AG09309 (cell line): ENCODE measurements around the gene SCMH1.
"Not testable (repeated sequence)": the region's sequence is repeated elsewhere in the genome, so short reads cannot be mapped to it uniquely, and the experiment has no call there.

Source experiments
- DNase-seq: peaks from one replicate; pipeline ENCODE4 v3.0.0-alpha.2; 2010; ENCODE audit warnings: low read depth
- H3K4me3 ChIP-seq: 2 replicates; pipeline ENCODE4 v1.5.1; 2011; ENCODE audit warnings: mild to moderate bottlenecking, low read depth, low read length, moderate library complexity; ENCODE audit not compliant: control insufficient read depth
- TF ChIP-seq, protein P1 (sequence below): IDR thresholded peaks from 2 replicates; pipeline ENCODE4 v1.5.1; 2011; ENCODE audit warnings: mild to moderate bottlenecking, low read depth, low read length, inconsistent platforms; ENCODE audit not compliant: insufficient read depth, control insufficient read depth; ENCODE audit errors: missing control alignments

The SCMH1 gene

GRCh38 chr1:41199375-41199774 is 42.7 kb downstream of the SCMH1 start:
- TF ChIP-seq, protein P1, sequence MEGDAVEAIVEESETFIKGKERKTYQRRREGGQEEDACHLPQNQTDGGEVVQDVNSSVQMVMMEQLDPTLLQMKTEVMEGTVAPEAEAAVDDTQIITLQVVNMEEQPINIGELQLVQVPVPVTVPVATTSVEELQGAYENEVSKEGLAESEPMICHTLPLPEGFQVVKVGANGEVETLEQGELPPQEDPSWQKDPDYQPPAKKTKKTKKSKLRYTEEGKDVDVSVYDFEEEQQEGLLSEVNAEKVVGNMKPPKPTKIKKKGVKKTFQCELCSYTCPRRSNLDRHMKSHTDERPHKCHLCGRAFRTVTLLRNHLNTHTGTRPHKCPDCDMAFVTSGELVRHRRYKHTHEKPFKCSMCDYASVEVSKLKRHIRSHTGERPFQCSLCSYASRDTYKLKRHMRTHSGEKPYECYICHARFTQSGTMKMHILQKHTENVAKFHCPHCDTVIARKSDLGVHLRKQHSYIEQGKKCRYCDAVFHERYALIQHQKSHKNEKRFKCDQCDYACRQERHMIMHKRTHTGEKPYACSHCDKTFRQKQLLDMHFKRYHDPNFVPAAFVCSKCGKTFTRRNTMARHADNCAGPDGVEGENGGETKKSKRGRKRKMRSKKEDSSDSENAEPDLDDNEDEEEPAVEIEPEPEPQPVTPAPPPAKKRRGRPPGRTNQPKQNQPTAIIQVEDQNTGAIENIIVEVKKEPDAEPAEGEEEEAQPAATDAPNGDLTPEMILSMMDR: no peak
- no peak overlapping the region for H3K4me3 ChIP-seq
- no peak for DNase-seq

DNA sequence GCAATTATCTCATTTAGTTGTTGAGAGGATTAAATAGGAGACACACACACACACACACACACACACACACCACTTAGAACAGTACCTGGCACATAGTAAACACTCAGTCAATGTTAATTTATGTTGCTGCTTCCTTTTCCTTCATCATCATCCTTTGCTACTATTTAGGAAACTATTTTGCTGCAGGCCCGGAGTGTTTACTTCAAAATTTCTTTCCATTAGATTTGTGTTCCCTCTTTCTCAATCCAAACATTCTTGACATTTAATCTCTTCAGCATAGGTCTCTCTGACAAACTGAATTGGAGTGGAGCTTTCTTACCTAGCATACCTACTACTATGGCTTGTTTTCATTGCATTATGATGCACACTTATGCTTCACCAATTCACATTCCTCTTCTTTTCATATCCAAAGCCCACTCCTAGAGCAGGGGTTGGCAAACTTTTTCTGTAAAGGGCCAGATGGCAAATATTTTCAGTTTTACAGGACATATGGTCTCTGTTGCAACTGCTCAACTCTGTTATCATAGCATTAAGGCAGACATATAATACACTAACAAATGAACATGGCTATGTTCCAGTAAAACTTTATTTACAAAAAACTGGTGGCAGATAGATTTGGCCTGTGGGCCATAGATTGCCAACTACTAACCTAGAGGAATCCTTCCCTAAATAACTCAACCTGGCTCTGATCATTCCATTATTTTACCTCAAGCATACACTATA is 49.5 kb downstream of the SCMH1 start:
- no peak overlapping the region for H3K4me3 ChIP-seq
- no peak for DNase-seq
- TF ChIP-seq, protein P1: no peak

DNA sequence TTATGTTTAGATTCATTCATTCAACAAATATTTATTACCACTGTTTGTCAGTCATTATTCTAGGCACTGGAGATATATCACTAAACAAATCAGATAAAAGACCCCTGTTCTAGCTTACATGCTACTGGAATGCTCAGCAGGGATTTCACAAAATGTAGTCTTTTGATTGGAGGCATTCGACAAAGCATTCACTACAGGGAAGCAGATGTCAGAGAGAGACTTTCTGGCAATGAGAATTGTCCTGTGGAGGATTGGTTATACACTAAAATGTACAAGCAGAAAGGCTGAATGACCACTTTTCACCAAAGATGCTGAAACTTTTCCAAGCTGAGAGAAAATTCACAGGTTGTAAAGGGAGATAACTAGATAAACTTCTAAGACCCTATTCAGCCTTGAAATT is 57.7 kb downstream of the SCMH1 start:
- H3K4me3 ChIP-seq: no peak overlapping the region
- TF ChIP-seq, protein P1: no peak
- no peak for DNase-seq

DNA sequence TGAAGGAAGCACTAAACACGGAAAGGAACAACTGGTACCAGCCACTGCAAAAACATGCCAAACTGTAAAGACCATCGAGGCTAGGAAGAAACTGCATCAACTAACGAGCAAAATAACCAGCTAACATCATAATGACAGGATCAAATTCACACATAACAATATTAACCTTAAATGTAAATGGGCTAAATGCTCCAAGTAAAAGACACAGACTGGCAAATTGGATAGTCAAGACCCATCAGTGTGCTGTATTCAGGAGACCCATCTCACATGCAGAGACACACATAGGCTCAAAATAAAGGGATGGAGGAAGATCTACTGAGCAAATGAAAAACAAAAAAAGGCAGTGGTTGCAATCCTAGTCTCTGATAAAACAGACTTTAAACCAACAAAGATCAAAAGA is 63.9 kb downstream of the SCMH1 start:
- not testable (repeated sequence) for DNase-seq, H3K4me3 ChIP-seq

DNA sequence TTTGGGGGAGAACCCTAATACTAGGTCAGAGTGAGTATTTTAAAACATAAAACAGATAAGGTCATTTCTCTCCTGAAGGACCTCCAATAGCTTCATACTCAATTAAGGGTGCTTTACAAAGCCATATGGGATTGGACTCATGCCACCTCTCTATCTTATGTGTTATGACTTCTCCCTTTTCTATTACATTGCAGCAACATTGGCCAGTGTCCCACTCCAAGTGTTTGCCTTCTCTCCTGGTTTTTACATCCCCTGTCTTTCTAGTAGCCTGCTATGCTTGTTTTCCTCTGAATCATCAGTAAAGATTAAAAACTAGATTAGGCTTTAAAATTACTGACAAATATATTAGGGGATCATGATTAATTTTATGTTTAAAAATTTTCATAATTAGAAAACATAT is 66.6 kb downstream of the SCMH1 start:
- no peak overlapping the region for H3K4me3 ChIP-seq
- TF ChIP-seq, protein P1: no peak
- no peak for DNase-seq

GRCh38 chr1:41174170-41174569 is 67.9 kb downstream of the SCMH1 start:
- H3K4me3 ChIP-seq: no peak overlapping the region
- TF ChIP-seq, protein P1: no peak
- DNase-seq: no peak

DNA sequence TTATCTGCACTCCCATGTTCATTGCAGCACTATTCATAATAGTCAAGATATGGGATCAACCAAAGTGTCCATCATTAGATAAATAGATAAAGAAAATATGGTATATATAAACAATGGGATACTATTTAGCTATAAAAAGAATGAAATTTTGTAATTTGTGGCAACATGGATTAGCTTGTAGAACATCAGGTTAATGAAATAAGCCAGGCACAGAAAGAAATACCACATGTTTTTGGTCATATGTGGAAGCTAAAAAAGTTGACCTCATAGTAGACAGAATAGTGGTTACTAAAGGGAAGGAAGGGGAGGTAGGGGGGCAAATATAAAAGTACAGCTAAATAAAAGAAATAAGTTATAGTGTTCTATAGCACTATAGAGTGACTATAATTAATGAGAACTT is 68.5 kb downstream of the SCMH1 start:
- H3K4me3 ChIP-seq: no peak overlapping the region
- TF ChIP-seq, protein P1: no peak
- DNase-seq: no peak
